Heart left ventricle (tissue), 16 donors: Measurements from ENCODE around the gene MAST1. TPM values are rescaled to one million over a fixed set of nuclear protein-coding genes. Genes with fewer than 3 reads are reported as not detected.
"Not testable (repeated sequence)": the region's sequence is repeated elsewhere in the genome, so short reads cannot be mapped to it uniquely, and the experiment has no call there.

Experiments
- ATAC-seq, 4 donors: fragments of 200-7000 bp; cut with Tn5 transposase; one replicate each; pipeline ENCODE4 v1.9.1; 2020 to 2022; ENCODE audit warnings: moderate library complexity in 4 of 4, mild to moderate bottlenecking in 3 of 4, moderate number of reproducible peaks in 1 of 4
- DNase-seq, 5 donors: peaks; one replicate each; pipeline ENCODE4 v3.0.0-alpha.2; 2020
- H3K27ac ChIP-seq, 12 donors: fragments of 200-600 bp; sonication (generic) in 4 of 12; one replicate each; pipeline versions ENCODE4 v1.5.0 to v1.8.0; 2016 to 2022; ENCODE audit warnings: mild to moderate bottlenecking in 2 of 12
- H3K27me3 ChIP-seq, 9 donors: fragments of 200-600 bp; sonication (generic) in 2 of 9; one replicate each; pipeline versions ENCODE4 v1.5.1 to v1.8.0; 2016 to 2022; ENCODE audit warnings: mild to moderate bottlenecking in 3 of 9
- H3K36me3 ChIP-seq, 9 donors: fragments of 200-600 bp; sonication (generic) in 2 of 9; one replicate each; pipeline versions ENCODE4 v1.5.0 to v1.8.0; 2018 to 2022; ENCODE audit warnings: mild to moderate bottlenecking in 2 of 9
- H3K4me1 ChIP-seq, 12 donors: fragments of 200-600 bp; sonication (generic) in 4 of 12; one replicate each; pipeline versions ENCODE4 v1.5.0 to v1.8.0; 2016 to 2022; ENCODE audit warnings: mild to moderate bottlenecking in 3 of 12
- H3K4me3 ChIP-seq, 12 donors: fragments of 200-600 bp; sonication (generic) in 4 of 12; one replicate each; pipeline versions ENCODE4 v1.5.0 to v1.8.0; 2017 to 2022; ENCODE audit warnings: mild to moderate bottlenecking in 9 of 12, moderate library complexity in 4 of 12
- H3K9me3 ChIP-seq, 12 donors: fragments of 200-600 bp; sonication (generic) in 4 of 12; one replicate each; pipeline versions ENCODE4 v1.5.0 to v1.8.0; 2016 to 2022; ENCODE audit warnings: mild to moderate bottlenecking in 1 of 12
- CTCF ChIP-seq, 12 donors: fragments of 200-600 bp; sonication (generic) in 4 of 12; IDR thresholded peaks; one replicate each; pipeline versions ENCODE4 v1.5.0 to v1.8.0; 2018 to 2022; ENCODE audit warnings: antibody characterized with exemption in 12 of 12, mild to moderate bottlenecking in 5 of 12
- POLR2A ChIP-seq, 2 donors: fragments of 450-650 bp; IDR thresholded peaks; one replicate each; pipeline ENCODE4 v1.6.1; 2017; ENCODE audit warnings: antibody characterized with exemption in 2 of 2, mild to moderate bottlenecking in 2 of 2, moderate library complexity in 2 of 2
- WGBS, 4 donors: extraction: QIAGEN DNeasy Blood & Tissue Kit in 2 of 4; methylation state at CpG; one replicate each; pipeline versions ENCODE4 v1.1.5 to v1.1.7; 2013 to 2018; 5-methylcytosine and 5-hydroxymethylcytosine counted together
- intact Hi-C, 10 donors: fragments of 100-400 bp; cut with DNase I; formaldehyde crosslinking; loops; one replicate each; pipeline versions ENCODE4 v1.11.1 to v1.14.2; 2022
- polyA plus RNA-seq, 2 donors: library from polyadenylated mRNA; stranded (reverse); fragments of 200-250 nt; gene quantifications; one replicate each; pipeline ENCODE4 v1.2.3, GENCODE V29; 2013
- total RNA-seq, 9 donors: library from RNA; depleted of rRNA in 2 of 9; stranded (reverse); fragments of >200 nt in 2 of 9; fragmentation: NEBNext Ultra II Directional in 3 of 9; extraction: Animal tissue kit (Norgen Biotek cat#: 25700) in 3 of 9; gene quantifications; one replicate each; pipeline versions ENCODE4 v1.1.0 to v1.2.4, GENCODE V29; 2016 to 2023
- donor health status: ischemic (EF 13 %, LVEDD 7.1; RV severe dilation, severe dysfunction).
- donor health status: healthy with polysubstance abuse.
- donor health status: DM: no; HTN: yes; CAD: no.
- donor health status: DM: no; HTN: no; CAD: no.
- donor health status: ischemic (EF 25% LVEDD 6.9; RV normal size, moderate dysfunction).
- donor health status: ischemic (EF 25% LVEDD 5.7; RV mildly dilated, moderate dysfunction).
- donor health status: healthy.
- donor health status: DM: yes; HTN: yes; CAD: no.
- donor health status: ischemic (EF 35%, LVEDD 5.7; RV mildly dilated, moderate dysfunction).
- donor health status: nonischemic (EF 11% LVEDD 7.7; RV severe dilation, severe dysfunction).
- donor health status: DM: yes; HTN: yes; CAD: no.
- donor health status: PGD.
- donor health status: ischemic (EF 29% LVEDD 5.4; RV normal size, mild dysfunction).
- donor health status: nonischemic (EF 23%, LVEDD 6.1; RV moderate dilation, normal function).

MAST1 gene
- total and polyA plus RNA-seq, 11 donors: 0.15 to 1.7 (median 0.31) TPM; not detected in 3

GRCh38 chr19:12797141-12797587 is 41.2 kb upstream of the MAST1 start:
- H3K4me1 ChIP-seq: peaks cover 3 to 48% (median 24%) of the 10 kb centered on the region in 12 donors
- peaks cover 0 to 40% (median 26%) of the 10 kb centered on the region in 9 donors for H3K36me3 ChIP-seq
- TF ChIP-seq POLR2A (IDR thresholded peaks at IDR 0.05) (no peak), CTCF (IDR thresholded peaks at IDR 0.05) (no peak)
- H3K4me3 ChIP-seq: no peak overlapping the region
- H3K9me3 ChIP-seq: no peaks in the 10 kb centered on the region
- WGBS, 4 donors: 92 to 96% (median 94%) methylated on average over 6 of the region's 6 CpGs
- H3K27ac ChIP-seq: peak overlapping the region in 1 of 12 donors; percentile 4
- H3K27me3 ChIP-seq: peaks cover 0 to 6% (median 0%) of the 10 kb centered on the region in 9 donors
- intact Hi-C loops: loop anchor here in 8 of 10 donors (1.0 to 5.0 kb wide), 4 partner anchors 20 to 85 kb away; no protein-coding TSS in a partner anchor
- ATAC-seq (no peak), DNase-seq (no peak)

GRCh38 chr19:12797607-12798006 is 40.7 kb upstream of the MAST1 start:
- not testable (repeated sequence) for ATAC-seq, DNase-seq
- 93 to 98% (median 96%) methylated on average over 7 of the region's 7 CpGs for WGBS, 4 donors

GRCh38 chr19:12799742-12800465 is 38.4 kb upstream of the MAST1 start:
- H3K36me3 ChIP-seq: peaks cover 0 to 40% (median 18%) of the 10 kb centered on the region in 9 donors
- H3K4me1 ChIP-seq: peaks cover 3 to 44% (median 21%) of the 10 kb centered on the region in 12 donors
- H3K27ac ChIP-seq: peak overlapping the region in 3 of 12 donors; percentile 86 to 97 (median 87)
- no peaks in the 10 kb centered on the region for H3K9me3 ChIP-seq
- DNase-seq (no peak), ATAC-seq (no peak)
- intact Hi-C loops: loop anchor here in 9 of 10 donors (5.0 kb wide), 4 partner anchors 33 to 88 kb away; partner anchors contain the start of gene TNPO2 (in 2 of the 9)
- no peak for TF ChIP-seq CTCF (IDR thresholded peaks at IDR 0.05)
- TF ChIP-seq POLR2A (IDR thresholded peaks at IDR 0.05): no peak
- peaks cover 0 to 6% (median 0%) of the 10 kb centered on the region in 9 donors for H3K27me3 ChIP-seq
- WGBS, 4 donors: 78 to 86% (median 81%) methylated on average over 15 to 18 of the region's 18 CpGs
- H3K4me3 ChIP-seq: peak overlapping the region in 5 of 12 donors; percentile 69 to 98 (median 94)

More at GRCh38 chr19:12797607-12798006, 40.7 kb upstream of the MAST1 start:
- Histone ChIP-seq H3K4me1 (peaks cover 3 to 52% (median 28%) of the 10 kb centered on the region in 12 donors), H3K36me3 (peaks cover 0 to 40% (median 21%) of the 10 kb centered on the region in 9 donors)
- H3K27ac ChIP-seq, H3K9me3 ChIP-seq, H3K4me3 ChIP-seq, H3K27me3 ChIP-seq: not testable (repeated sequence)
- intact Hi-C loops: loop anchor here in 8 of 10 donors (1.0 to 5.0 kb wide), 4 partner anchors 21 to 85 kb away; no protein-coding TSS in a partner anchor

- H3K36me3 ChIP-seq: peaks cover 0 to 40% (median 18%) of the 10 kb centered on the region in 9 donors
- peaks cover 0 to 6% (median 0%) of the 10 kb centered on the region in 9 donors for H3K27me3 ChIP-seq
- DNase-seq: no peak
- peak overlapping the region in 7 of 12 donors; percentile 86 to 97 (median 93) for H3K27ac ChIP-seq
- H3K4me1 ChIP-seq: peaks cover 3 to 44% (median 21%) of the 10 kb centered on the region in 12 donors
- TF ChIP-seq POLR2A (IDR thresholded peaks at IDR 0.05): no peak
- TF ChIP-seq CTCF (IDR thresholded peaks at IDR 0.05): no peak
- intact Hi-C loops: loop anchor here in 3 of 10 donors (5.0 kb wide), 2 partner anchors 33 to 78 kb away; partner anchors contain the start of gene TNPO2 (in 2 of the 3)
- H3K4me3 ChIP-seq: peak overlapping the region in 10 of 12 donors; percentile 69 to 98 (median 93)
- no peak for ATAC-seq
- WGBS, 4 donors: 54 to 80% (median 72%) methylated on average over 1 of the region's 1 CpG
- H3K9me3 ChIP-seq: no peaks in the 10 kb centered on the region
Observed at GRCh38 chr19:12800466-12800770, 37.9 kb upstream of the MAST1 start.
